ENCODE data around the gene HIPK2.

HIPK2 gene

GRCh38 chr7:139646566-139646965 lies 131.2 kb downstream of the HIPK2 start:
- ChIA-PET CTCF (interaction anchor here (0.9 to 6.0 kb wide), 57 partner anchors 8 to 414 kb away, joined by 3 to 125 read pairs (median 5); partner anchors contain the start of gene HIPK2), POLR2A (interaction anchor here (1.3 kb wide), 1 partner anchor 62 kb away, joined by 3 read pairs; no protein-coding TSS in a partner anchor)
- no peak for DNase-seq (ENCODE audit: extremely low spot score)
- TF ChIP-seq CTCF (IDR thresholded peaks at IDR 0.05; ENCODE audit: control extremely low read depth, extremely low read depth, low read depth, missing control alignments): no peak

- TF ChIP-seq CTCF (IDR thresholded peaks at IDR 0.05; ENCODE audit: control extremely low read depth, extremely low read depth, low read depth, missing control alignments): peak; percentile 94
- CTCF ChIA-PET: interaction anchor here (0.7 to 6.0 kb wide), 70 partner anchors 9 to 415 kb away, joined by 3 to 125 read pairs (median 4); partner anchors contain the start of gene HIPK2
- DNase-seq (ENCODE audit: extremely low spot score): peak; percentile 67
- POLR2A ChIA-PET: interaction anchor here (0.5 to 1.0 kb wide), 2 partner anchors 38 to 82 kb away, joined by 4 to 6 read pairs; no protein-coding TSS in a partner anchor
These were observed 131.9 kb downstream of the HIPK2 start for GRCh38 chr7:139645572-139646523.

GRCh38 chr7:139643951-139644585 lies 133.7 kb downstream of the HIPK2 start:
- TF ChIP-seq CTCF (IDR thresholded peaks at IDR 0.05; ENCODE audit: control extremely low read depth, extremely low read depth, low read depth, missing control alignments): no peak
- CTCF ChIA-PET: interaction anchor here (1.0 to 6.0 kb wide), 12 partner anchors 7 to 358 kb away, joined by 4 to 125 read pairs (median 24); partner anchors contain the start of gene HIPK2
- POLR2A ChIA-PET: no interaction called here
- no peak for DNase-seq (ENCODE audit: extremely low spot score)

GRCh38 chr7:139642283-139642682 lies 135.5 kb downstream of the HIPK2 start:
- POLR2A ChIA-PET: no interaction called here
- CTCF ChIA-PET: interaction anchor here (0.6 to 2.1 kb wide), 10 partner anchors 9 to 361 kb away, joined by 3 to 8 read pairs (median 4); no protein-coding TSS in a partner anchor
- no peak for DNase-seq (ENCODE audit: extremely low spot score)
- no peak for TF ChIP-seq CTCF (IDR thresholded peaks at IDR 0.05; ENCODE audit: control extremely low read depth, extremely low read depth, low read depth, missing control alignments)

- ChIA-PET CTCF (interaction anchor here (1.1 to 2.9 kb wide), 7 partner anchors 9 to 362 kb away, joined by 4 to 12 read pairs (median 5); no protein-coding TSS in a partner anchor), POLR2A (no interaction called here)
- DNase-seq (ENCODE audit: extremely low spot score): no peak
- no peak for TF ChIP-seq CTCF (IDR thresholded peaks at IDR 0.05; ENCODE audit: control extremely low read depth, extremely low read depth, low read depth, missing control alignments)
These were observed 136.3 kb downstream of the HIPK2 start for GRCh38 chr7:139641337-139641992.

GRCh38 chr7:139640681-139641080 lies 137.1 kb downstream of the HIPK2 start:
- no peak for TF ChIP-seq CTCF (IDR thresholded peaks at IDR 0.05; ENCODE audit: control extremely low read depth, extremely low read depth, low read depth, missing control alignments)
- DNase-seq (ENCODE audit: extremely low spot score): no peak
- ChIA-PET POLR2A (no interaction called here), CTCF (interaction anchor here (1.5 to 2.9 kb wide), 4 partner anchors 11 to 362 kb away, joined by 3 to 12 read pairs (median 5); no protein-coding TSS in a partner anchor)

Data from GM10248 (cell line).